Osteocyte (in vitro differentiated cells): Measurements from ENCODE around the gene GOLPH3. TPM values are rescaled to one million over a fixed set of nuclear protein-coding genes. Genes with fewer than 3 reads are reported as not detected.
"Not testable (repeated sequence)": the region's sequence is repeated elsewhere in the genome, so short reads cannot be mapped to it uniquely, and the experiment has no call there.

Experiments
- DNase-seq: peaks from one replicate; pipeline ENCODE4 v3.0.0; 2021; ENCODE audit warnings: mixed read lengths; ENCODE audit not compliant: unreplicated experiment; ENCODE audit errors: extremely low spot score
- H3K27ac Mint-ChIP-seq: one replicate; pipeline ENCODE4 v1.8.0; 2021; ENCODE audit warnings: mild to moderate bottlenecking, mixed read lengths; ENCODE audit not compliant: unreplicated experiment
- H3K27me3 Mint-ChIP-seq: one replicate; pipeline ENCODE4 v1.8.0; 2021; ENCODE audit warnings: mixed read lengths; ENCODE audit not compliant: unreplicated experiment
- H3K36me3 Mint-ChIP-seq: one replicate; pipeline ENCODE4 v1.8.0; 2021; ENCODE audit warnings: mixed read lengths; ENCODE audit not compliant: unreplicated experiment
- H3K4me1 Mint-ChIP-seq: one replicate; pipeline ENCODE4 v1.8.0; 2021; ENCODE audit warnings: mixed read lengths; ENCODE audit not compliant: unreplicated experiment
- H3K4me3 Mint-ChIP-seq: one replicate; pipeline ENCODE4 v1.8.0; 2021; ENCODE audit warnings: mild to moderate bottlenecking, moderate library complexity, mixed read lengths; ENCODE audit not compliant: unreplicated experiment
- H3K9me3 Mint-ChIP-seq: one replicate; pipeline ENCODE4 v1.8.0; 2021; ENCODE audit warnings: mixed read lengths; ENCODE audit not compliant: unreplicated experiment
- total RNA-seq: library from RNA; stranded (reverse); gene quantifications from 2 replicates; pipeline ENCODE4 v1.2.1, GENCODE V29; 2021
- TF ChIP-seq, protein P1 (sequence below): fragments of 200-600 bp; sonication (generic); IDR thresholded peaks from 2 replicates; pipeline ENCODE4 v1.5.0; 2021; ENCODE audit warnings: antibody characterized with exemption, mild to moderate bottlenecking, moderate library complexity

GOLPH3 gene
- total RNA-seq, 1 donor from 2014 or later, result 91.2 TPM

DNA sequence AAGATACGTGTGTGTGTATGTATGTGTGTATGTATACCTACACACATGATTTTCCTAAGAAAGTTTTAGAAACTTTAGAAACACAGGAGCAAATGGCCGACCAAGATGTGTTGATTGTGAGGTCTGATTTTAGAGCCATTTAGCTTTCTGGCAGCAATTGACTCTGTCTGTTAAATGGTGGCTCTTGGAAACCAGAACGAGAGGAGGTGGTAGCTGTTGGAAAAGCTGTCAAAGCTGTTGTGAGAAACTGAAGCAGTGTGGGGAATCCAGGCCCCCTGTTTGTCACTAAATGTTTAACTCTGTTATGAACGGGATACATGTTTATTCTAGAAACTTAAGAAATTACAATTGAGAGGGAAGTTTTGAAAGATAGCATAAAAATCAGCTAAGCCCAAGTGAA is 91.4 kb downstream of the GOLPH3 start:
- TF ChIP-seq, protein P1, sequence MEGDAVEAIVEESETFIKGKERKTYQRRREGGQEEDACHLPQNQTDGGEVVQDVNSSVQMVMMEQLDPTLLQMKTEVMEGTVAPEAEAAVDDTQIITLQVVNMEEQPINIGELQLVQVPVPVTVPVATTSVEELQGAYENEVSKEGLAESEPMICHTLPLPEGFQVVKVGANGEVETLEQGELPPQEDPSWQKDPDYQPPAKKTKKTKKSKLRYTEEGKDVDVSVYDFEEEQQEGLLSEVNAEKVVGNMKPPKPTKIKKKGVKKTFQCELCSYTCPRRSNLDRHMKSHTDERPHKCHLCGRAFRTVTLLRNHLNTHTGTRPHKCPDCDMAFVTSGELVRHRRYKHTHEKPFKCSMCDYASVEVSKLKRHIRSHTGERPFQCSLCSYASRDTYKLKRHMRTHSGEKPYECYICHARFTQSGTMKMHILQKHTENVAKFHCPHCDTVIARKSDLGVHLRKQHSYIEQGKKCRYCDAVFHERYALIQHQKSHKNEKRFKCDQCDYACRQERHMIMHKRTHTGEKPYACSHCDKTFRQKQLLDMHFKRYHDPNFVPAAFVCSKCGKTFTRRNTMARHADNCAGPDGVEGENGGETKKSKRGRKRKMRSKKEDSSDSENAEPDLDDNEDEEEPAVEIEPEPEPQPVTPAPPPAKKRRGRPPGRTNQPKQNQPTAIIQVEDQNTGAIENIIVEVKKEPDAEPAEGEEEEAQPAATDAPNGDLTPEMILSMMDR, result no peak
- DNase-seq, result no peak
- H3K27ac Mint-ChIP-seq, result no peak overlapping the region
- no peaks in the 10 kb centered on the region for H3K36me3 Mint-ChIP-seq
- no peaks in the 10 kb centered on the region for H3K9me3 Mint-ChIP-seq
- no peak overlapping the region for H3K4me3 Mint-ChIP-seq
- H3K27me3 Mint-ChIP-seq, result no peaks in the 10 kb centered on the region
- no peaks in the 10 kb centered on the region for H3K4me1 Mint-ChIP-seq

DNA sequence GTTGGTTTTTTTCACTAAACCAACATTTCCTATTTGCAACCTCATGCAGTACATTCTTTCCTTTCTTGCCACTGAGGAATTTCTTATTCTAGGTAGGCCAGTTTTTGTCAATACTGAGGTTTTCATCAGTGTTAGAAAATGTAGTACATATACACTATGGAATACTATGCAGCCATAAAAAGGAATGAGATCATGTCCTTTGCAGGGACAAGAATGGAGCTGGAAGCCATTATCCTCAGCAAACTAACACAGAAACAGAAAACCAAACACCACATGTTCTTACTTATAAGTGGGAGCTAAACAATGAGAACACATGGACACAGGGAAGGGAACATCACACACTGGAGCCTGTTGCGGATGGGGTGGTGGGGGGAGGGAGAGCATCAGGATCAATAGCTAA is 93.6 kb downstream of the GOLPH3 start:
- not testable (repeated sequence) for DNase-seq, H3K4me1 Mint-ChIP-seq, H3K27ac Mint-ChIP-seq, H3K9me3 Mint-ChIP-seq, H3K4me3 Mint-ChIP-seq, H3K36me3 Mint-ChIP-seq, H3K27me3 Mint-ChIP-seq

DNA sequence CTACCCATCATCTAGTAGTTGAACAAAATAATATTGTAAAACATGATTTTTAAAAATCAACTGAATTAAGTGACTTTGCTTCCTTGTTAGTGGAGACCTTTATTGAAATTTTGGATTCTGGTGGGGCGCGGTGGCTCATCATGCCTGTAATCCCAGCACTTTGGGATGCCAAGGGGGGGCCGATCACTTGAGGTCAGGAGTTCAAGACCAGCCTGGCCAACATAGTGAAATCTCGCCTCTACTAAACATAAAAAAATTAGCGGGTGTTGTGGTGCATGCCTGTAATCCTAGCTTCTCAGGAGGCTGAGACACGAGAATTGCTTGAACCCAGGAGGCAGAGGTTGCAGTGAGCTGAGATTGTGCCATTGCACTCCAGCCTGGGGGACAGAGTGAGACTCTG is 95.3 kb downstream of the GOLPH3 start:
- H3K9me3 Mint-ChIP-seq, H3K4me3 Mint-ChIP-seq, H3K27me3 Mint-ChIP-seq, DNase-seq, H3K27ac Mint-ChIP-seq, H3K36me3 Mint-ChIP-seq, H3K4me1 Mint-ChIP-seq: not testable (repeated sequence)

DNA sequence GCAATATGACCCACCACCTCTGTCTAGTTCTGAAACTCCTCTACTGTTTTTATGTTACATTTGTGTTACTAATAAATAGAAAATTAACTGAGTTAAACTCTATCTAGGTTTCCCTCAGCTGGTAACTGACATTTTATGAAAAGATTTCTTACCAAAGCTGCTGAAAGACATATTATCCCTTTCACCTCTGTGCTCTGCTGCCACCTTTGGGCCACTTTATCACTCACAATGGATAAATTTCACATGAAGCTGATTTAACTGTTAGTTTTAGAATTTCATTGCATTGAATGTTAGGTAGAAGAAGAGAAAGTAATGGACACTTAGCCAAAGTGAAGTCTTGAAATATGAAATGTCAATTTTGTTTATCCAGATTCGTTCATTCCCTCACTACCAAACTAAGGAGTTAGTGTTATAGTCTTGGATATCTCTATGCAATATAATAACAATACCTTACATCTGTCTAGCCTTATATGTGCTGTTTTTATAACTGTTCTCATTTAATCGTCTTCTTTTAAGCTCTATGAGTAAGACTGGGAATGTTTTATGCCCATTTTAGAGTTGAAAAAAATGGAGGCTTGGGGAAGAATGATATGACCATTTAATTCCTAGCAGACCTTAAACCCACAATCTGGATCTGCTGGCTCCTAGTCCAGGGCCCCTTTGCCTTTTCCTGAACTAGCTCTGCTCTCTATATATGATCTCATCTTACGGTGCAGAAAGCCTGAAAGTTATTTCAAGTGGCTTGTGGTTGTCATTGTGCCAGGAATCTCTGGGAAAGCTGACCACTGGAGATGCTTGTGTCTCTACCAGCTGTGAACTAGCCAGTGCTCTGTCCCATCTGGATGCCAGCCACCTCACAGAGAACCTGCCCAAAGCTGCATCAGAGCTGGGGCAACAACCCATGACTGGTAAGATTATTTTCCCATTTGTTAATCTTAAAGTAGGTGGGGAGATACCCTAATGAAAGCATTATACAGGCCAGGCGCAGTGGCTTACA is 97.1 kb downstream of the GOLPH3 start:
- no peak for DNase-seq
- peaks cover 6% of the 10 kb centered on the region for H3K4me1 Mint-ChIP-seq
- H3K27me3 Mint-ChIP-seq, result no peaks in the 10 kb centered on the region
- no peaks in the 10 kb centered on the region for H3K36me3 Mint-ChIP-seq
- no peak overlapping the region for H3K4me3 Mint-ChIP-seq
- H3K9me3 Mint-ChIP-seq, result no peaks in the 10 kb centered on the region
- TF ChIP-seq, protein P1, result peak; percentile 86
- H3K27ac Mint-ChIP-seq, result no peak overlapping the region

Other genes with a start within 250 kb of the GOLPH3 start
- 19.6 and 23.4 TPM in 2 replicates for gene MTMR12, start 138.6 kb upstream of the GOLPH3 start, total RNA-seq